ENCODE results near the gene GNG7.
"Not testable (repeated sequence)": the region's sequence is repeated elsewhere in the genome, so short reads cannot be mapped to it uniquely, and the experiment has no call there.

Gene GNG7

GRCh38 chr19:2653710-2654707, 48.5 kb downstream of the GNG7 start:
- Mint-ChIP-seq H3K4me1 (no peaks in the 10 kb centered on the region), H3K27me3 (no peaks in the 10 kb centered on the region), H3K36me3 (ENCODE audit: low read depth) (no peaks in the 10 kb centered on the region), H3K27ac (no peak overlapping the region), H3K9me3 (no peaks in the 10 kb centered on the region), H3K4me3 (no peak overlapping the region)
- DNase-seq (no peak), ATAC-seq (no peak)

- no peaks in the 10 kb centered on the region for H3K4me1 Mint-ChIP-seq
- no peaks in the 10 kb centered on the region for H3K27me3 Mint-ChIP-seq
- DNase-seq (no peak), ATAC-seq (no peak)
- H3K4me3 Mint-ChIP-seq = no peak overlapping the region
- no peaks in the 10 kb centered on the region for H3K36me3 Mint-ChIP-seq (ENCODE audit: low read depth)
- no peaks in the 10 kb centered on the region for H3K9me3 Mint-ChIP-seq
- H3K27ac Mint-ChIP-seq = no peak overlapping the region
Observed at GRCh38 chr19:2653218-2653617, 49.3 kb downstream of the GNG7 start.

DNA sequence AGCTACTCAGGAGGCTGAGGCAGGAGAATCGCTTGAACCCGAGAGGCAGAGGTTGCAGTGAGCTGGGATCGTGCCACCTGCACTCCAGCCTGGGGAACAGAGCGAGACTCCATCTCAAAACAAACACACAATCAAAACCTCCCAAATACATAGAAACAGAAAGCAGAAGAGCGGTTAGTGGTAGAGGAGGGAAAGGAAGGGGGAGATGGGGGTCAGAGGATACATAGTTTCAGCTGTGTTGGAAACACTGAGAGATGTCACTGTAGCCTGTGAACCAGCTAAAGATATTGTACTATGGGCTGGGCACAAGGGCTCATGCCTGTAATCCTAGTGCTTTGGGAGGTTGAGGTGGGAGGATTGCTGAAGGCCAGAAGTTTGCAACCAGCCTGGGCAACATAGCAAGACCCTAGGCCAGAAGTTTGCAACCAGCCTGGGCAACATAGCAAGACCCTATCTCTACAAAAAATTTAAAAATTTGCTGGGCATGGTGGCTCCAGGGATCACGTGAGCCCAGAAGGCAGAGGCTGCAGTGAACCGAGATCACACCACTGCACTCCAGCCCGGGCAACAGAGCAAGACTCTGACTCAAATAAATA, 49.9 kb downstream of the GNG7 start:
- H3K27ac Mint-ChIP-seq = no peak overlapping the region
- H3K27me3 Mint-ChIP-seq = no peaks in the 10 kb centered on the region
- no peaks in the 10 kb centered on the region for H3K9me3 Mint-ChIP-seq
- ATAC-seq (no peak), DNase-seq (no peak)
- no peaks in the 10 kb centered on the region for H3K36me3 Mint-ChIP-seq (ENCODE audit: low read depth)
- H3K4me3 Mint-ChIP-seq = no peak overlapping the region
- H3K4me1 Mint-ChIP-seq = no peaks in the 10 kb centered on the region

DNA sequence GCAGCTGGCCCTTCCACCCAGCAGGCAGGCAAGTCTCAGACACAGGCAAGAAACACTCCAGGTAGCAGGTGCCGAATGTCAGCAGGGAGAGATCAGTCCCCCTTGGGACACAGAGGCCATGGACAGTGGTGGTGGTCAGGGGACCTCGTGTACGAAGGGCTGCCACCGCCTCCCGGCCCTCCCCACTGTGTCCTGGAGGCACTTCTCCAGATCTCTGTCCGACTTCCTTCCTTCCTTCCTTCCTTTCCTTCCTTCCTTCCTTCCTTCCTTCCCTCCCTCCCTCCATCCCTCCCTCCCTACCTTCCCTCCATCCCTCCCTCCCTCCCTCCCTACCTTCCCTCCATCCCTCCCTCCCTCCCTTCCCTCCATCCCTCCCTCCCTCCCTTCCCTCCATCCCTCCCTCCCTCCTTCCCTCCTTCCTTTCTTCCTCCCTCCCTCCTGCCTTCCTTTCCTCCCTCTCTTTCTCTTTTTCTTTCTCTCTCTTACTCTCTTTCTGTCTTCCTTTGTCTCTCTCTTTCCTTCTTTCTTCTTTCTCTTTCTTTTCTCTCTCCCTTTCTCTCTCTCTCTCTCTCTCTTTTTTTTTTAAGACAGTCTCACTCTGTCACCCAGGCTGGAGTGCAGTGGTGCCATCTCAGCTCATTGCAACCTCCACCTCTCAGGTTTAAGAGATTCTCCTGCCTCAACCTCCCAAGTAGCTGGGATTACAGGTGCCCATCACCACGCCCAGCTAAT, 51.3 kb downstream of the GNG7 start:
- H3K27ac Mint-ChIP-seq; DNase-seq; H3K4me3 Mint-ChIP-seq; H3K9me3 Mint-ChIP-seq; ATAC-seq; H3K4me1 Mint-ChIP-seq; H3K36me3 Mint-ChIP-seq (ENCODE audit: low read depth); H3K27me3 Mint-ChIP-seq: not testable (repeated sequence)

- Mint-ChIP-seq H3K36me3 (ENCODE audit: low read depth) (no peaks in the 10 kb centered on the region), H3K27me3 (no peaks in the 10 kb centered on the region), H3K27ac (no peak overlapping the region), H3K9me3 (no peaks in the 10 kb centered on the region), H3K4me1 (no peaks in the 10 kb centered on the region), H3K4me3 (no peak overlapping the region)
- DNase-seq (no peak), ATAC-seq (no peak)
Observed at GRCh38 chr19:2650515-2650914, 52.0 kb downstream of the GNG7 start.

DNA sequence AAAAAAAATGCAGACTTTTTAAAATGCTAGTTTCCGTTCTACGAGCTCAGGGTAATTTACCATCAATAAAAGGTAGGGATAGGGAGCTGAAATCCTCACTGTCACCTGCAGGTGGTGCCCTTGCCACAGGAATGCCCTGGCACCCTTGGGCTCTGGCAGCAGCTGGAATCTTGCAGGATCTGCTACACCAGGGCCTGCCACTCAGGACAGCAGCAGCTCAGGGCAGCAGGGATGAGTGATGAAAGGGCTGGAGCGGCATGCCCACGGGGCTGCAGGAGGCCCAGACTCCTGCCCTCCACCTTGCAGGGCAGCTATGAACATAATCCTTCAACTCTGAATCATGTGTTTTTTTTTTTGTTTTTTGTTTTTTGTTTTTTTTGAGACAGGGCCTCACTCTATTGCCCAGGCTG, 54.0 kb downstream of the GNG7 start:
- ATAC-seq (peak; percentile 72), DNase-seq (peak; percentile 79)
- Mint-ChIP-seq H3K27me3 (no peaks in the 10 kb centered on the region), H3K27ac (no peak overlapping the region), H3K4me3 (no peak overlapping the region), H3K9me3 (no peaks in the 10 kb centered on the region), H3K4me1 (no peaks in the 10 kb centered on the region), H3K36me3 (ENCODE audit: low read depth) (no peaks in the 10 kb centered on the region)

- H3K36me3 Mint-ChIP-seq (ENCODE audit: low read depth) = no peaks in the 10 kb centered on the region
- H3K4me1 Mint-ChIP-seq = no peaks in the 10 kb centered on the region
- no peak for ATAC-seq
- no peak overlapping the region for H3K27ac Mint-ChIP-seq
- H3K27me3 Mint-ChIP-seq = no peaks in the 10 kb centered on the region
- H3K9me3 Mint-ChIP-seq = no peaks in the 10 kb centered on the region
- no peak overlapping the region for H3K4me3 Mint-ChIP-seq
- no peak for DNase-seq
Observed at GRCh38 chr19:2648099-2648498, 54.4 kb downstream of the GNG7 start.

DNA sequence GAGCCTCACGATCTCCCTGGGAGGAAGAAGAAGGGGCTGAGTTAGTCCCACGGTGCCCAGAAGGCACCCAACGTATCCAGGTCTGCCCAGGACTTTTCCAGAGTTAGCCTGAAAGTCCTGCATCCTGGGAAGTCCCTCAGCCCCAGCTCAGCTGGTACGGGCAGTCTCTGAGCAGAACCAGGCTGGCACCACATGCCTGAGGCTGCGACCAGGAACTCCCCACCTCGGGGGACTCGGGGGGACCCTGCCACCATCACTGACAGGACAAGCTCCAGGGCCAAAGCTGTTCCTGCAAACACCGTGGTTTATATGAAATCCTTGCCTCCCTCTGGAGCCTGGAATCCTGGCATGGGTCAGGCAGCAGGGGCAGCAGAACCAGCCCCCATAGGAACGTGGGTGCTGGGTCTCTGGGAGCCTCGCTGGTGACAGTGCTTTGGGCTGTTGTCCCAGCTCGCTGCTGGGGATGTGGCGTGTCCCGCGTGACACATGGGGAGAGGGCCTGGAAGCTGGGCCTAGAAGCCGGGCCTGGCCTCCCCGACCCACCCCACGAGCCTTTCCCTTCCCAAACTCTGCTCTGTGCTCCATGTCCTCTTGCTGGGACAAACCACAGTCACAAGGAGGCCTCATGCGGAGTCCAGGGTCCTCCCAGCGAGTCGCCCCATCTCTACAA, 55.5 kb downstream of the GNG7 start:
- Mint-ChIP-seq H3K4me3 (no peak overlapping the region), H3K36me3 (ENCODE audit: low read depth) (no peaks in the 10 kb centered on the region), H3K9me3 (no peaks in the 10 kb centered on the region), H3K4me1 (no peaks in the 10 kb centered on the region), H3K27me3 (no peaks in the 10 kb centered on the region), H3K27ac (no peak overlapping the region)
- no peak for DNase-seq
- no peak for ATAC-seq

- no peak for DNase-seq
- no peak overlapping the region for H3K4me3 Mint-ChIP-seq
- H3K27me3 Mint-ChIP-seq = no peaks in the 10 kb centered on the region
- no peaks in the 10 kb centered on the region for H3K9me3 Mint-ChIP-seq
- no peak for ATAC-seq
- H3K27ac Mint-ChIP-seq = no peak overlapping the region
- H3K4me1 Mint-ChIP-seq = no peaks in the 10 kb centered on the region
- no peaks in the 10 kb centered on the region for H3K36me3 Mint-ChIP-seq (ENCODE audit: low read depth)
Observed at GRCh38 chr19:2645826-2646225, 56.7 kb downstream of the GNG7 start.

- not testable (repeated sequence) for H3K4me3 Mint-ChIP-seq; H3K4me1 Mint-ChIP-seq; H3K36me3 Mint-ChIP-seq (ENCODE audit: low read depth); H3K9me3 Mint-ChIP-seq; H3K27me3 Mint-ChIP-seq; DNase-seq; ATAC-seq; H3K27ac Mint-ChIP-seq
Observed at GRCh38 chr19:2643123-2643737, 59.3 kb downstream of the GNG7 start.

- H3K36me3 Mint-ChIP-seq (ENCODE audit: low read depth) = no peaks in the 10 kb centered on the region
- H3K4me3 Mint-ChIP-seq = no peak overlapping the region
- DNase-seq (no peak), ATAC-seq (no peak)
- no peak overlapping the region for H3K27ac Mint-ChIP-seq
- H3K4me1 Mint-ChIP-seq = peaks cover 19% of the 10 kb centered on the region
- no peaks in the 10 kb centered on the region for H3K9me3 Mint-ChIP-seq
- H3K27me3 Mint-ChIP-seq = peaks cover 6% of the 10 kb centered on the region
Observed at GRCh38 chr19:2641332-2641698, 61.2 kb downstream of the GNG7 start.

DNA sequence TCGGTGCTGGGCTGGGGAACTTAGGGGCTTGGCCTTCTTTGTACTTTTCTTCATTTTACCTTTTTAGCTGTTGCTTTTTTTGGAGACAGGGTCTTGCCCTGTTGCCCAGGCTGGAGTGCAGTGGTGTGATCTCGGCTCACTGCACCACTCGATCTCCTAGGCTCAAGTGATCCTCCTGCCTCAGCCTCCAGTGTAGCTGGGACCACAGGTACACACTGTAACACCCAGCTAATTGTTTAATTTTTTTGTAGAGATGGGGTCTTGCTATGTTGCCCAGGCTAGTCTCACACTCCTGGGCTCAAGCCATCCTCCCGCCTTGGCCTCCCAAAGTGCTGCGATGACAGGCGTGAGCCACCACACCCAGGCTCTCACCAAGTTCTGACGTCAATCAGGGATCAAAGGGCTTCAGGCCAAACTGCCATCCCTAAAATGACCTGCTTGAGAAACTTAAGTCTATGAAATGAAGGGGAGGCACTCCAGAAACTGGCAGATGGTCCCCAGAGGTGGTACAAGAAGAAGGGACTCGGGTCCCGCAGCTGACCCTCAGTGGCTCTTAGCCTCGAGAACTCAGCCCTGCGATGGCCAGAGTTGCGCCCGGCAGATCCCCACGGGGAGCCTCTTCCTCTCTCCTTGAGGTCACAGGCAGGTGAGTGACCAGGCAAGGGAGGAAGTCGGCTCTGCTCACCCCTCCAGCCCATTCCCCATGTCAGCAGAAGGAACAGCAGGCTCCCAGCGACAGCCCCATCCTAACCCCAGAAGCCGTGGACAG, 61.7 kb downstream of the GNG7 start:
- no peak overlapping the region for H3K4me3 Mint-ChIP-seq
- peaks cover 6% of the 10 kb centered on the region for H3K27me3 Mint-ChIP-seq
- H3K36me3 Mint-ChIP-seq (ENCODE audit: low read depth) = no peaks in the 10 kb centered on the region
- ATAC-seq (no peak), DNase-seq (no peak)
- no peak overlapping the region for H3K27ac Mint-ChIP-seq
- no peaks in the 10 kb centered on the region for H3K9me3 Mint-ChIP-seq
- H3K4me1 Mint-ChIP-seq = peaks cover 19% of the 10 kb centered on the region

- DNase-seq (no peak), ATAC-seq (no peak)
- H3K4me3 Mint-ChIP-seq = no peak overlapping the region
- H3K9me3 Mint-ChIP-seq = no peaks in the 10 kb centered on the region
- H3K27me3 Mint-ChIP-seq = peaks cover 6% of the 10 kb centered on the region
- no peak overlapping the region for H3K27ac Mint-ChIP-seq
- H3K36me3 Mint-ChIP-seq (ENCODE audit: low read depth) = no peaks in the 10 kb centered on the region
- peaks cover 19% of the 10 kb centered on the region for H3K4me1 Mint-ChIP-seq
Observed at GRCh38 chr19:2639999-2640398, 62.5 kb downstream of the GNG7 start.
